Stromal cell of bone marrow (primary cell): Measurements from ENCODE around the gene DIAPH1.
"Not testable (repeated sequence)": the region's sequence is repeated elsewhere in the genome, so short reads cannot be mapped to it uniquely, and the experiment has no call there.

Experiments used
- DNase-seq: peaks from one replicate; pipeline ENCODE4 v3.0.0-alpha.2; 2012; ENCODE audit warnings: low read depth

DIAPH1 gene

DNA sequence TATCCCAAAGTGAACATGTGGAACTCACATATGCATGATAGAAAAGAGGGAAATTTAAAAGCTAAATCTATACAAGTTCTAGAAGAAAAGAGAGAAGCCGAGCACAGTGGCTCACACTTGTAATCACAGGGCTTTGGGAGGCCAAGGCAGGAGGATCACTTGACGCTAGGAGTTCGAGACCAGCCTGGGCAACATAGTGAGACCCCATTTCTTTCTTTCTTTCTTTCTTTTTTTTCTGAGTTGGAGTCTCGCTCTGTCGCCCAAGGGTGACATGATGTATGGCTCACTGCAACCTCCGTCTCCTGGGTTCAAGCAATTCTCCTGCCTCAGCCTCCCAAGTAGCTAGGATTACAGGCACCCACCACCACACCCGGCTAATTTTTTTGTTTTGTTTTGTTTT, 8.9 kb downstream of the DIAPH1 start:
- DNase-seq, result not testable (repeated sequence)

DNA sequence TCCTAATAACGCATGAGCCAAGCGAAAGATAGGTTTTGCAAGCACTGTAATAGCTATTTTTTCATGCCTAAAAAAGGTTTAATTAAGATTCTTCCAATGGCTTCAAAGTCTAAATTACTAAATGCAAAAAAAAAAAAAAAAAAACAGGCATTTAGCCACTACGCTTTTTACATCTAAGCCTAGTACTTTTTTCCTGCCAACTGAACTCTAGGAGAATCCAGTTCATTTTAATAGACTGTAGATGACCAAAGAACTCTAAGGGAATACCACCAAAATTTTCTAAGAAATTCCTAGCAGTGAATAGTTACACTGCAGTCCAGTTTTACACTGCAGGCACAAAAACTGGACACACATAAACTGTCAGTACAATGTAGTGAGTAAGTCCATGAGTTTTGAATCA, 9.8 kb downstream of the DIAPH1 start:
- no peak for DNase-seq

- DNase-seq, result no peak
These were observed 10.2 kb downstream of the DIAPH1 start for GRCh38 chr5:141608557-141608956.

- no peak for DNase-seq
These were observed 10.8 kb downstream of the DIAPH1 start for GRCh38 chr5:141608046-141608445.

DNA sequence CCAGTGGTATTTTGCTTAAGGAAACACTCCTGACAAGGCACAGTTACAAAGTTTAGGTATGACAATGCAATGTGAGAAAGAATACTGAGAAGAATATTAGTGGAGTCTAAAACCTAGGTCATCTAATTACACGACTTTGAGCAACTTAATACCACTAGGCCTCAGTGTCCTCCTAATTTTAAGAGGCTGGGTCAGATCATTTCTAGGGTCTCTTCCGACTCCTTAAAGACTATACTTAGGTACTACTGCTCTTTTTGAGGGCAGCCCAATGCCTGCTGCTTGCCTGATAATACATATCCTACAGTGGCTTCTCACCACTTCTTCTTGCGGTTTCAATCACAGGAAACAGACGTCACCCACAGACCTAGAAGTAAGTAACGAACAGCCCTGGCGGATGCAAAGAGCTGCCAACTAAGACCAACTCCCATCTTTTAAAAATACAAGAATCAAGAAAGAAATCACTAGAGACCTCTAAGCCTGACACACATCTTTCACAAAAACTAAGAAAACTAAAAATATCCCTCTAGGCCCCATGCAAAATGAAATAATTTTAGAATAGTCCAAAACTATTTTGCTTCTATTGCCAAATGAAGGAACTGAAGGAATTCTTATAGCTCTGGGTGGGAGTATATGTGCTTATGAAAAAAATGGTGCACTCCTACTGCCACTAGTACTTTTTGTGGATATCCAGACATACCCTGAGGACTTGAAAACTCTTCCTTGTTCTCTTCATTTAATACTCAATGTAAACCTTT, 13.1 kb downstream of the DIAPH1 start:
- peak; percentile 84 for DNase-seq

- peak; percentile 95 for DNase-seq
These were observed 14.7 kb downstream of the DIAPH1 start for GRCh38 chr5:141603923-141604717.

GRCh38 chr5:141602606-141603005, 16.2 kb downstream of the DIAPH1 start:
- DNase-seq, result no peak

DNA sequence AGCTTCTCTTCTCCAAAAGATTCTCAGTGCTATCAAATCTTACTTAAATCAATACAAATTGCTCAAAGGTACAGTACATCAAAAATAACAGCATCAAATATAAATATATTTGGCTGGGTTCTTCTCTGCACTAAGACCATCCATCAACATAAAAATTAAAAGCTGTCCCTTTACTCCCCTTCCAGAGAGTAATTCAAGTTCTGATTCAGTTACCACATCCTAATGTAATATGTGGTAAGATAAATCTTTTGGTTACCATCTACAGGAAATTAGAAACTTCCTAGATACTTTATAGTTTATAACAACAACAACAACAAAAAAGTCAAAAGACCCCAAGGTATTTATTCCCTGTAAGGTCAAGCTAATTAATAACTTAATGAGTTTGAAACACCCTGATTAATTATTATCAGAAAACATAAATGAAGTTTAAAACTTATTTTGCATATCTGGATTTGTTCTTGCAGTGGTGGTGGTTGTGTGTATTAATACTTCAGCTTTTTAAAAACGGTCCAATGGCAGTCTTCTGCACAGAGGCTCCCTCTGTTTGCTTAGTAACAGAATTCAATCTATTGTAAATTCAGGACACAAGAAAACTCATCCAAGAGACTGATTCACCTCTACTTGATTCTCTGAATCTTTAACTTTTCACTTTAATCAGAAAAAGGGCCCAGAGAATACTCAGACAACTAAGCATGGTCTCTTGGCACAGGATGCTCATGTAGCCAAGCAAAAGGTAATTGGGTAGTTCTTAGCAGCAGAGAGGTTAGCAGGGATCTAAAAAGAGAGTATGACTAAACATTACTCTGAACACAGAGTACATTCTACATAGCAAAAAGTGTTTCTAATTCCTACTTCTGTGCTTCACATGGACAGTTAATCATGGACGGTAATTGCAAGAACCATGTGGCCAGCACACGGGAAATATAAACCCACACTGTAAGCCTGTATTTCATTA, 20.1 kb downstream of the DIAPH1 start:
- DNase-seq, result no peak

DNA sequence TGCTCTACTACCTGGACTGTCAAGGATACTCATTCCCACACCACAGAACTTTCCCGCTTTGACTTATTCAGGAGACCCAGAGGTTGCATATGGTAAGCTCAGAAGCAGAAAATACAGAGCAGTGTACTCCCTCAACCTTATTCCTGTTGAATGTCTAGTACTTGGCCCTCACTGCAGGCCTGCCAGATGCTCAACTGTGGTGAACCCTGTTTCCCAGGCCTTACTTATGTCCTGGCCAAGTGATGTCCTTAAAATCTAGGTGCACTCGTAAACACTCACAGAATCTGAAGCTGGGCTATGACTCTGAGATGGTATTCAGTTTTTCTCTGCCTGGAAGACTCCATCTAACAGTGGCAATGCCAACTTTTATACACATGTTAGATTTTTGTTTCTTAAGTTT, 21.0 kb downstream of the DIAPH1 start:
- DNase-seq, result no peak

DNA sequence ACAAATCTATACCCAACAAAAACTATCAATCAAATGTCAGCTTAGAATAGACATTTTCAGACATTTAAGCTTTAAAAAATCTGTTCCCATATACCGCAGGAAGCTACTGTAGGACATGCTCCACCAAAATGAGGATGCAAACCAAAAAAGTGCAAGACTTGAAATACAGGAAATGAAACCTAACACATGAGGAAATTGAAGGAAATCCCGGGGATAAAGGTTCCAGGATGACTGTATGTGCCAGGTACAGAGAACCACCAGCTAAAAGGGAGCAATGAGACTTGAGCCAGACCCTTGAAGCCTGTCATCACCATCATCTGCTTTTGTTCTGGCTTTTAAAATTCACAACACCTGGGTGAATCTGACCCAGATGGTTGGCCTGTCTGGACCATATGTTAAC, 21.4 kb downstream of the DIAPH1 start:
- DNase-seq, result no peak

GRCh38 chr5:141596867-141597266, 21.9 kb downstream of the DIAPH1 start:
- DNase-seq, result no peak

- DNase-seq, result no peak
These were observed 28.7 kb downstream of the DIAPH1 start for GRCh38 chr5:141590127-141590526.

GRCh38 chr5:141586246-141586645, 32.6 kb downstream of the DIAPH1 start:
- DNase-seq, result no peak

- no peak for DNase-seq
These were observed 33.2 kb downstream of the DIAPH1 start for GRCh38 chr5:141585594-141585993.

DNA sequence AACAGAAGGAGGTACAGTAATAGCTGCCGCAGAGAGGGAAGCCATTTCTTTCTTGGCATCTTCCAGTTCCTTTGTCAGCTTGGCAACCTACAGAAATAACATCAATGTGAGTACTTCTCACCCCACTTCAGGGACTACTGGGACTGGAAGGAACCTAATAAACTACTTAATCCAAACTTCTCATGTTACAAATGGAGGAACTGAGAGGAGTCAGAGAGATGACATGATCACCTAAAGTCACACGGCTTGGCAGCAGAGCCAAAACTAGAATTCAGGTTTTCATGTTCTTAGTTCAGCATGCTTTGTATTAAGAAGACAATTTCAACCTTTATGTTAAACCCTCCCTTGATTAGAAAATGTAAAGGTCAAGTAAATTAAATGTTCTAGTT, 44.7 kb downstream of the DIAPH1 start:
- no peak for DNase-seq

DNA sequence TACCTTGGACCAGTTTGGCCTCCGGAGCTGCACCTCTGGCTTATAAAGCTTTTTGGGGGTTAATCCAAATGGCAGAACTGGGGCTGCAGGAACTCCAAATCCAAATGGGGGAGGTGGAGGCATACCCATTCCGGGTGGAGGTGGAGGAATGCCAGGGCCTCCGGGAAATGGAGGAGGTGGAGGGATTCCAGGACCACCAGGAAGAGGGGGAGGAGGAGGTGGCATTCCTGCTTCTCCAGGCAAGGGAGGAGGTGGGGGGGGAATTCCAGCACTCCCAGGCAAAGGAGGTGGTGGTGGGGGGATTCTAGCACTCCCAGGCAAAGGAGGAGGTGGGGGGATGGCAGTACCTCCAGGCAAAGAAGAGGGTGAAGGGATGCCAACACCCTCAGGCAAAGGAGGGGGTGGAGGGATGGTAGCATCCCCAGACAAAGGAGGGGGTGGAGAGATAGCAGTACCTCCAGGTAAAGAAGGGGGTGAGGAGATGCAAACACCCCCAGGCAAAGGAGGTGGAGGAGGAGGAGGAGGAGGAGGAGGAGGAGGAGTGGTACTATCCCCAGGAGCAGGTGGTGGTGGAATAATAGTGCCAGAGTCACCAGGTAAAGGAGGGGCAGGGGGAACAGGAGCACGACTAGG, 45.2 kb downstream of the DIAPH1 start:
- DNase-seq, result no peak

DNA sequence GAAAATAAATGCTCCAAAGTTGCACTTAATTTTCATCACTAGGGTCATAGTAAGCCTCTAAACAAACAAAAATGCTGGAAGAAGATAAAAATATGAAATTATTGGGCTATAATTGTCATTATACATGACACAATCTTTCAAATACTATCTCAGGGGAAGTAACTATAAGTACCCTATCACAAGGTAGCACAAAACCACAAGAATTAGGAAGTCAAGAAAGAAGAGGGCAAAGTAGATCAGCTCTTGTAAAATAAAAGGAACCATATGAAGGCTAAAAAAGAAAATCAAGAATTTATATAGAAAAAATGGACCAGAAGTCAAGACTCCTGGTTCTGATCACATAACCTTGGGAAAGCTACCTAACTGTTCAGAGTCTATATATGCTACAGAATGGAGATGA, 48.1 kb downstream of the DIAPH1 start:
- DNase-seq, result no peak

DNA sequence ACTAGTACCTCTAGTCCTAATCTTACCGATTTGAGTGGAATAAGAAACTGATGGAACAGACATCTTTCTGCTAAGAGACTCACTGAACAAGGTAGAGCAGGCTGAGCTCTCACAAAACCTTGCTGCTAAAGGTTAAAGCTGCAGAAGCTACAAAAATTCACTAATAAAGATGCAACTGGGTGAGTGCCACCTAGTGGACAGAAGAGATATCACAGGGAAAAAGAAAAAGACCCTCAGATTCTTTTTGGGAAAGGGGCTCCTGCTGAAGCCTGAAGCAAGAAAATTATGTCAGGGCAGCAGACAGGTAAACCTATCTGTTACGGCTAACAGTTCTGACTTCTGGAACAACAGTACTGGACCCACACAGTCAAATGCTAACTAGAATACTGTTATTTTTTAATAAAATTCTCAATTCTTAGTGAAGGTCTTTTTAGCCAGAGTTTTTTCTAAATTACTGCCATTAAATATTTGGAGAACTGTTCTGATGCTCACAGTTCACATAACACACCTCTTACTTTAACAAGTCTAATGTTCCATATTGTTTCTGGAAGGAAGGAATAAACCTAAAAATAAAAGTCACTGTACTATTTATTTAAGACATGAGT, 51.2 kb downstream of the DIAPH1 start:
- DNase-seq, result no peak

DNA sequence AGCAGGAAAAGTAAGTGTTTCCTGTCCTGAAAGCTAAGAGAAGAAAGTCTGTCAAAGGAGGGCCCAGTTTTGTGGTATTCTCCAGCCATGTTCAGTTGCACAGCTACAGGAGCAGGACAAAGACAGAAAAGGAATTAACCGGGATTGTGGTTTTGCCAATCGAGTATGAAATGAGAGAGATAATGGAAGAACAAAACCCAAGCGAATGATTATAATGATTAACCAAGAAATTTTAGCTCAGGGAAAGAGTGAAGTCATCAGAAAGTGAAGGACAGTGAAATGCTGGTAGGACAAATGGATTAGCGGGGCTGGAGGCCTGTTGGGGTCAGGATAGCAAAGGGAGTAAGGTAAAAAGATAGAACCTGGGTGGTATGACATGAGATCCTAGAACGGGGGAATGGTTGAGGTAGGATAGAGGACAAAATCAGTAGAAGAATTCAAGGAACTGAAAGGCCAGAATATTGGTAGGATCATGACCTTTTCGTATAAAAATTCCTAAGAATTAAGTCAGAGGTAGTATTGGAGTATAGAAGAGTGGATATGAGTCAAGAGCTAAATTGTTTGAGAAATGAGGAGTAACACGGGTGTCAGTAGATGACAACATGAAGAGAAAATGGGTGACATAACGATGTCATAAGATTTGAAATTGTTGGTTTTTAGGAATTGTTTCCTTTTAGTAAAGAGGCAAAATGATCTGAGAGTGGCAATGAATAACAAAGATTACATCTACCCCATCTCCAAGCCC, 52.8 kb downstream of the DIAPH1 start:
- DNase-seq, result no peak

DNA sequence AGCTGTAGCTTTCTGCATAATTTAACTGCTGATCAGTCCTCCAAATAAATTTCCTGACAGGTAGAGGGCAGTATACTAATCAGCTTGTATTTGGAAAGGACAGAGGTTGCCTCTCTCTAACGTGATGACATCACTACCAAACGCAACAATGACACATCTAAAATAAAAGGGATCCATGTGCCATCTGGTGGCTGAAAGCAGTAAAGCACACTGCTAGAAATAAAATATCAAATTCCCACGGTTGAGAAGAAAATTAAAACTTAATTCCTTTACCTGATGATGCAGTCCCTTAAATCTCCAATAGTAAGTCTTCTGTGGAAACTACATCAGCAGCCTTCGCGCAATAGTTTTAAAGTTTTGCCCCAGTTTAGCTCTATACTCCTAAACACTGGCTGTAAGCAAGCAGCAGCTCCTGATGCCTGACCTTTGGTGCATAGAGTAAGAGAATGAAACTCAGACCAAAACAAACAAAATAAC, 54.5 kb downstream of the DIAPH1 start:
- DNase-seq, result peak; percentile 92
